ENCODE data around the gene CCDC82.
A peak's percentile ranks its signal among the peaks of the same experiment; 100 is the strongest.

The CCDC82 gene

DNA sequence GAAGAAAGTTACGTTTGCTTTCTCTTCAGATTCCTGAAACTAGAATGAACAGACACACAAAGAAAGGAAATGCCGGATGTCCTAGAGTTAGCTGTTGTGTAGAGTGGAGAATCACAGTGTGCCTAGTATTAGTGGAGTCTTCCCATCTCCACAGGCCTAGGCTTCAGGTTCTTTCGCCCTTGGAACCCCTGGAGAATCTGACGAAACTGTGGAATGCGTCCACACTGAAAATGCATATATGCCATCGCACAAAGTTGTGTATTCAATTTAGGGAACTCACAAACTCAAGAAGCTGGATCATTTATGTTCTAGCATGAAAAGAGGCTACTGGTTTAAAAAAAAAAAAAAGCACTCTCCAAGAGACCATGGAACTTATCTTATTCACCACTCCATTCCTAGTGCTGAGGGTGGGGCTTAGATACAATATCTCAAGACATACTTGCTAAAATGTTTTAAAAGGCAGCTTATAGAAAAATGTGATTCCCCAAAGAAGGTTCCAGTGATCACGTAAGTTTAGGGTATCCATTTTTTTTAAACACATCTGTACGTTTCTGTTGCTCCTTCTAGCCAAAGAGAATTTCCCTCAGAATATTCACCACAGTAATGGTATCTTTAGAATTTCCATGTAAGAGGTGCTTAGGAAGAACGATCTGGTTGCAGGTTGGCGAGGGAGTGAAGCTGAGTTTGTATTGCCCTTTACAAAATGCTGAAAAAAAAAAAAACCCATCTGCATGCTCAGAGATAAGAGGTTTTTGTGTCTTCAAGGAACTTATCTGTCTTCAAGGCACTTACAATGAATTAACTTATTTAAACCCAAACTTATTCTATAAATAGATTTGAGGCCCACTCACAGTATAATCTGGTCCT lies 66.7 kb downstream of the CCDC82 start:
- H3K27ac ChIP-seq (ENCODE audit: poor library complexity, severe bottlenecking) = peak overlapping the region; percentile 78
- TF ChIP-seq, protein P1, sequence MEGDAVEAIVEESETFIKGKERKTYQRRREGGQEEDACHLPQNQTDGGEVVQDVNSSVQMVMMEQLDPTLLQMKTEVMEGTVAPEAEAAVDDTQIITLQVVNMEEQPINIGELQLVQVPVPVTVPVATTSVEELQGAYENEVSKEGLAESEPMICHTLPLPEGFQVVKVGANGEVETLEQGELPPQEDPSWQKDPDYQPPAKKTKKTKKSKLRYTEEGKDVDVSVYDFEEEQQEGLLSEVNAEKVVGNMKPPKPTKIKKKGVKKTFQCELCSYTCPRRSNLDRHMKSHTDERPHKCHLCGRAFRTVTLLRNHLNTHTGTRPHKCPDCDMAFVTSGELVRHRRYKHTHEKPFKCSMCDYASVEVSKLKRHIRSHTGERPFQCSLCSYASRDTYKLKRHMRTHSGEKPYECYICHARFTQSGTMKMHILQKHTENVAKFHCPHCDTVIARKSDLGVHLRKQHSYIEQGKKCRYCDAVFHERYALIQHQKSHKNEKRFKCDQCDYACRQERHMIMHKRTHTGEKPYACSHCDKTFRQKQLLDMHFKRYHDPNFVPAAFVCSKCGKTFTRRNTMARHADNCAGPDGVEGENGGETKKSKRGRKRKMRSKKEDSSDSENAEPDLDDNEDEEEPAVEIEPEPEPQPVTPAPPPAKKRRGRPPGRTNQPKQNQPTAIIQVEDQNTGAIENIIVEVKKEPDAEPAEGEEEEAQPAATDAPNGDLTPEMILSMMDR (IDR thresholded peaks at IDR 0.05; ENCODE audit: poor library complexity, severe bottlenecking) = no peak
- H3K27me3 ChIP-seq (ENCODE audit: insufficient read depth, poor library complexity, severe bottlenecking) = no peaks in the 10 kb centered on the region
- no peaks in the 10 kb centered on the region for H3K9me3 ChIP-seq (ENCODE audit: severe bottlenecking)
- H3K4me1 ChIP-seq (ENCODE audit: insufficient read depth, poor library complexity, severe bottlenecking) = peaks cover 26% of the 10 kb centered on the region
- no peak overlapping the region for H3K4me3 ChIP-seq (ENCODE audit: severe bottlenecking)
- DNase-seq (ENCODE audit: low spot score) (no peak), ATAC-seq (ENCODE audit: low read depth) (no peak)
- no peaks in the 10 kb centered on the region for H3K36me3 ChIP-seq (ENCODE audit: low read depth)

DNA sequence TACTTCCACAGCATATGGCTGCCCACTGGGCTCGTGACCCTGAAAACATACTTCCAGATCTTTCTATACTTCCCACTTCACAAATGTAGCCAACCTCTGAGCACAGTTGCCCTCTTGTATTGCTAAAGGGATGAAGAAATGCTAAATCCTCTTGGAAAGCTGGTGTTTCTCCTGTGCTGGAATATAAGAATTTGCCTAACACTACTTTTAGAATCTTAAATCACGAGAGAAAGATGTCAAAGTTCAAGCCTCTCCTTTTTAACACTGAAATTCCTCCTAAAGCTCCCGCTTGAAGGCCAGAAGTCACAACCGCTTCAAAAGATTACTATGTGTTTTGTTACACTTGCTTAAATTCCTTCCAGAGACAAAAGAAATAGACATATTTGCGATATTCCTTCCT lies 68.6 kb downstream of the CCDC82 start:
- ATAC-seq (ENCODE audit: low read depth) = no peak
- Histone ChIP-seq H3K27ac (ENCODE audit: poor library complexity, severe bottlenecking) (no peak overlapping the region), H3K36me3 (ENCODE audit: low read depth) (no peaks in the 10 kb centered on the region), H3K9me3 (ENCODE audit: severe bottlenecking) (no peaks in the 10 kb centered on the region), H3K27me3 (ENCODE audit: insufficient read depth, poor library complexity, severe bottlenecking) (no peaks in the 10 kb centered on the region), H3K4me3 (ENCODE audit: severe bottlenecking) (no peak overlapping the region), H3K4me1 (ENCODE audit: insufficient read depth, poor library complexity, severe bottlenecking) (peaks cover 25% of the 10 kb centered on the region)
- no peak for DNase-seq (ENCODE audit: low spot score)
- TF ChIP-seq, protein P1 (IDR thresholded peaks at IDR 0.05; ENCODE audit: poor library complexity, severe bottlenecking) = no peak

DNA sequence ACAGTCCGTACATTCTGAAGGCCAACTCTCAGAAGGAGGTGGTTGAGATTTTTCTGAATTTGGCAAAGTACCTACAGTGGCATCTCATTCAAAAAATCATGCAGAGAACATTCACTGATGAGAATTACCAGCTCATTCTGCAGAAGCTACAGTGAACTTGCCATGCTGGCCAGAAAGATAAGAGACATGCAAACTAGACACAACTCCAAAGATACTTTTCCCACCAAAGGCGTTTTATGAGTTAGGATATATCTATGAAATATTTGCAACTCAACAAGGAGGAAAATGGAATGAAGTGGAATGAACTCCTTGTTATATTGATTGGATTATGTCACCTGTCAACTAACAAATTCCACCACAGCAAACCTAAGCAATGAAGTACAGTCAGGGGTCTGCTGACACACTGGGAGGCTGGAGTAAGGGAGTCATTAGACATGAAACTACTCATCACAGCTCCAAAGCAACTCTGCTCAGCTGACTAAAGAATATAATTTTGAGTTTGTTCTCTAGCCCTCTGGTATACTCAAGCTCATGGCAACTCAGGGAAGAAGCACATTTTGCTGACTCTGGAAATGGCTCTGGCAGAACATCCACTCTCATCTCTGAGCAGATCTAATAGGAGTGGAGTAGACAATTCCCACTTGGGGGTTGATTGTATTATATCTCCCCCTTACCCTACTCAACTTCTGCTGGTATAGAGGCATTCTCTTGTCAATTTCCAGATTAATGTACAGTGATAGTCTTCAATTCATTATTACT lies 69.6 kb downstream of the CCDC82 start:
- TF ChIP-seq, protein P1 (IDR thresholded peaks at IDR 0.05; ENCODE audit: poor library complexity, severe bottlenecking) = no peak
- no peaks in the 10 kb centered on the region for H3K27me3 ChIP-seq (ENCODE audit: insufficient read depth, poor library complexity, severe bottlenecking)
- peaks cover 22% of the 10 kb centered on the region for H3K4me1 ChIP-seq (ENCODE audit: insufficient read depth, poor library complexity, severe bottlenecking)
- H3K4me3 ChIP-seq (ENCODE audit: severe bottlenecking) = no peak overlapping the region
- no peaks in the 10 kb centered on the region for H3K9me3 ChIP-seq (ENCODE audit: severe bottlenecking)
- no peak overlapping the region for H3K27ac ChIP-seq (ENCODE audit: poor library complexity, severe bottlenecking)
- DNase-seq (ENCODE audit: low spot score) (no peak), ATAC-seq (ENCODE audit: low read depth) (no peak)
- H3K36me3 ChIP-seq (ENCODE audit: low read depth) = no peaks in the 10 kb centered on the region

DNA sequence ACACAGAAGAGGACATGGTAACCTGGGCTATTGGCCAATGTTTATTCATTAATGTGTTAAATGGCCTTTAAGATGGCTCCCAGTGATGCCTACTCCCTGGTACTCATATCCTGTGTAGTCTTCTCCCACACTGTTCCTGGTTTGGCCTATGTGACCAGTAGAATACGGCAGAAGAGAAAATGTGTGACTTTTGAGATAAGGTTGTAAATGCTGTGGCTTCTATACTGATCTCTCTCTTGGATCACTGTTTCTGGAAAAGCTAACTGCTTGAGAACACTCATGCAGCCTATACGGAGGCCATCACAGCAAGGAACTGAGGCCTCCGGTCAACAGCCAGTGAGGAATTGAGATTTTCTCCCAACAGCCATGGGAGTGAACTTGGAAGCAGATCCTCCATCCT lies 70.9 kb downstream of the CCDC82 start:
- H3K4me1 ChIP-seq (ENCODE audit: insufficient read depth, poor library complexity, severe bottlenecking) = peaks cover 22% of the 10 kb centered on the region
- no peaks in the 10 kb centered on the region for H3K27me3 ChIP-seq (ENCODE audit: insufficient read depth, poor library complexity, severe bottlenecking)
- H3K36me3 ChIP-seq (ENCODE audit: low read depth) = no peaks in the 10 kb centered on the region
- ATAC-seq (ENCODE audit: low read depth) = no peak
- no peak for DNase-seq (ENCODE audit: low spot score)
- H3K9me3 ChIP-seq (ENCODE audit: severe bottlenecking) = no peaks in the 10 kb centered on the region
- TF ChIP-seq, protein P1 (IDR thresholded peaks at IDR 0.05; ENCODE audit: poor library complexity, severe bottlenecking) = no peak
- H3K27ac ChIP-seq (ENCODE audit: poor library complexity, severe bottlenecking) = no peak overlapping the region
- no peak overlapping the region for H3K4me3 ChIP-seq (ENCODE audit: severe bottlenecking)
